Measurements from ENCODE around the gene ZNF341.
"Not testable (repeated sequence)": the region's sequence is repeated elsewhere in the genome, so short reads cannot be mapped to it uniquely, and the experiment has no call there.

The ZNF341 gene

DNA sequence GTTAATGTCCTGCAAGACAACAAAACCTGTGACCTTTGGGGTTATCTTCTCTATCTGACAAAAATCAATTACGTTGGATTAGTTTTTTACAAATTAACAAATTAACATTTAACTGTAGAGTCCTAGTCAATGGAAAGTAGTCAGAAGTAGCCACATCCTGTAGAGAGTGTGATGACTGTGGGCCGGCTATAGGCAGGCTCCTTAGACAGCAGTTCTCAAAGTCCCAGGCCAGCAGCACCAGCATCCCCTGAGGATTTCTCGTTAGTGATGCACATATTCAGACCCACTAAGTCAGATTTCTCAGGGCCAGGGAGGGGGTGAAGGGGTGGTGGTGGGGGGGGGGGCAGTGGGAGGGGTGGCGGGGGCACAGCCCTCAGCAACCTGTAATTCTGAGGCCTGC, 37.2 kb downstream of the ZNF341 start:
- DNase-seq (ENCODE audit: low read depth, low spot score): no peak

- no peak for DNase-seq (ENCODE audit: low read depth, low spot score)
These were observed 38.2 kb downstream of the ZNF341 start for GRCh38 chr20:33770005-33770404.

DNA sequence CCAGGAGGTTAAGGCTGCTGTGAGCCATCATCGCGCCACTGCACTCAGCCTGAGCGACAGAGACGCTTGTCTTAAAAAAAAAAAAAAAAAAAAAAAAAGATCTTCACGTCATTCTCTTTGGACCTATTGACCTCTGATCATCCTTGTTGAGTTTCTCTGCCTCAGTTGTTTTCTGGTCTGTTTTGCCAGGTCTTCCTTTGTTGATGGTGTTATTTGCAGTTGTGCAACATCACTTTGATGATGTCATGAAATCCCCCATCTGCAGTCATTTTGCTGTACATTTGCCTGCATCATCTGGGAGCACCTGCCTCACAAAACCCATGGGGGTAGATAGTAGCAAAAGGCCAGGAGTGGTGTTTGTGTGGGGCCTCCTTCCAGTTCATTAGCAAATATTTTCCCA, 40.1 kb downstream of the ZNF341 start:
- no peak for DNase-seq (ENCODE audit: low read depth, low spot score)

DNA sequence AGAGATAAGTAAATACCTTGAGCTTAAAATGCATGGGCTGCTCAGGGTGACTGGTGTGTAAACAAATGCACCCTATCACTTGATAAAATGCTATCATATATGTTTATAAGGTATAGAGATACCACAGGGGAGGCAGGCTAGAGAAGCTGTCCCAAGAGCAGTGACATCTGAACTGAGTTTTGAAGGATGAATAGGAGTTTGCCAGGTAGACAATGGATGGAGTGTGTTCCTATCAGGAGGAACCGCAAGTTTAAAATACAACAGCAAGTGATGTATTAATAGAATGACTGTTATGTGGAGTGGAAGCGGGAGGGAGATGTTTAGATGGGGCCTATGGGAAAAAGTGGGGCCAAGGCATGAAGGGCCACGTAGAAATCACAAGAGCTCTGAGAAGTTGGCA, 40.6 kb downstream of the ZNF341 start:
- DNase-seq (ENCODE audit: low read depth, low spot score): no peak

DNA sequence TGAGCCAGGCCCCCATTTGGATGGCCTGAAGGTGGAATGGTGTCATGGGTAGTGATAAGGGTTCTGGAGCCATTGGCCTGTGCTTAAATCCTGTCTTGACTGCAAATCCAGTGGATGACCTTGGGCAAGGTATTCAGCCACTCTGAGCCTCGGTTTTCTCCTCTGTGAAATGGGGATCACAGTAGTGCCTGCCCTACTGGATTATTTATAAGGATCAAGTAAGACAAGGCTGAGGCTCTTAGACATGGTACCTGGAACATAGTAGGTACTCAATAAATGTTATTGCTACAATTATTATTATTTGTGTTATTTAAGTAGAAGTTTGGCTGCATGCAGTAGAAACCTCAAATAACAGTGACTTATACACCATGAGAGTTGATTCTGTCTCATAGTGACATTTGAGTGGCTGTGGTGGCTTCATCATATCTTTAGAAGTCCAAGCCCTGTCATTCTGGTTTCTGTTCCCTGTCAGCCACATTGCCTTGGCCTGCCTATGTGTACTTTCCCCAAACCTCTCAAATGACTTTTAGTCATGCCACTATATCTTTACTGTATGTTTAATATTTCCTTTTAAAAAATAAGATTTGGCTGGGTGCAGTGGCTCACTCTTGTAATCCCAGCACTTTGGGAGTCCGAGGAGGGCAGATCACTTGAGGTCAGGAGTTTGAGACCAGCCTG, 41.8 kb downstream of the ZNF341 start:
- DNase-seq (ENCODE audit: low read depth, low spot score): no peak

- DNase-seq (ENCODE audit: low read depth, low spot score): no peak
These were observed 46.0 kb downstream of the ZNF341 start for GRCh38 chr20:33777816-33778215.

GRCh38 chr20:33781133-33781532, 49.3 kb downstream of the ZNF341 start:
- DNase-seq (ENCODE audit: low read depth, low spot score): no peak

DNA sequence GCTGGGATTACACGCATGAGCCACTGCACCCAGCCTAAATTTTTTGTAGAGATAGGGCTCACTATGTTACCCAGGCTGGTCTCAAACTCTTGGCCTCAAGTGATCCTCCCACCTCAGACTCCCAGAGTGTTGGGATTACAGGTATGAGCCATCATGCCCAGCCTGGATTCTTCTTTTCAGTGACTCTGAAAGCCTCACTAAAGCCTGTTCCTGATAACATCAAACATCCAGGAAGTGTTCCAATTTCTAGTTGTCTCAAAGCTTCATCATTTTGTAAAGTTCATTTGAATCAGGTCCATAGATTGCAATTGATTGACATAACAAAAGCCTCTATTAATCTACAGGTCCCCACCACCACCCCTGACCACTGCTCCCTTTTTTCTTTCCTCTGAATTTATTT, 50.1 kb downstream of the ZNF341 start:
- DNase-seq (ENCODE audit: low read depth, low spot score): no peak

- no peak for DNase-seq (ENCODE audit: low read depth, low spot score)
These were observed 51.5 kb downstream of the ZNF341 start for GRCh38 chr20:33783256-33783655.

DNA sequence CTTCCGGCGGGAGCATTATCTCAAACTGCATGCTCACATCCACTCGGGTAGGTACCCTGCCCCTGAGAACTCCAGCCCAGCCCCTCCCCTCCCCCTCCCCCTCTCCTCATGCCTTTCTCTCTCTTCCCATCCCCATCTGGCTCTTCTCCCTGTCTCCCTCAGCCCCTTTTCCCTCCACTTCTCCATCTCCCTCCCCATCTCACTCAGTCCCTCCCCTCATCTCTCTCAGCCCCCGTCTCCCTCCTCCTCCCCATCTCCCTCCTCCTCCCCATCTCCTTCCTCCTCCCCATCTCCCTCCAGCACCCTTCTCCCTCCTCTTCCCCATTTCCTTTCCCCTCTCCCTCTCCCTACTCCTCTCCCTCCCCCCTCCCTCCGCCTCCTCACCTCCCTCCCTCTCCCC, 52.0 kb downstream of the ZNF341 start:
- DNase-seq (ENCODE audit: low read depth, low spot score): no peak

- DNase-seq (ENCODE audit: low read depth, low spot score): no peak
These were observed 52.4 kb downstream of the ZNF341 start for GRCh38 chr20:33784225-33784624.

DNA sequence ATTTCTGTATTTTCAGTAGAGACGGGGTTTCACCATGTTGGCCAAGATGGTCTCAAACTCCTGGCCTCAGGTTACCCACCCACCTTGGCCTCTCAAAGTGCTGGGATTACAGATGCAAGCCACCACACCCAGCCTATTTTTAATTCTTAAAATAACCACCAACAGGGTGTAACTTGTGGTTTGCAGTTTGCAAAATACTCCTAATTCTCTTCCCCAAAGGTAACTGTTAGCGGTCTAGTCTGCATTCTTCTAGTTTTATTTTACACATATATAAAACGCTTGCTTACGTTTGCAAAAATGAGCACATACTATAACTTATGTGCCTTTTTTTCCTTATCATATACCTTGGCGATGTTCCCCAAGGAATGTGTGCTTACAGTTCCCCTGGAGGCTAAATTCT, 53.7 kb downstream of the ZNF341 start:
- no peak for DNase-seq (ENCODE audit: low read depth, low spot score)

DNA sequence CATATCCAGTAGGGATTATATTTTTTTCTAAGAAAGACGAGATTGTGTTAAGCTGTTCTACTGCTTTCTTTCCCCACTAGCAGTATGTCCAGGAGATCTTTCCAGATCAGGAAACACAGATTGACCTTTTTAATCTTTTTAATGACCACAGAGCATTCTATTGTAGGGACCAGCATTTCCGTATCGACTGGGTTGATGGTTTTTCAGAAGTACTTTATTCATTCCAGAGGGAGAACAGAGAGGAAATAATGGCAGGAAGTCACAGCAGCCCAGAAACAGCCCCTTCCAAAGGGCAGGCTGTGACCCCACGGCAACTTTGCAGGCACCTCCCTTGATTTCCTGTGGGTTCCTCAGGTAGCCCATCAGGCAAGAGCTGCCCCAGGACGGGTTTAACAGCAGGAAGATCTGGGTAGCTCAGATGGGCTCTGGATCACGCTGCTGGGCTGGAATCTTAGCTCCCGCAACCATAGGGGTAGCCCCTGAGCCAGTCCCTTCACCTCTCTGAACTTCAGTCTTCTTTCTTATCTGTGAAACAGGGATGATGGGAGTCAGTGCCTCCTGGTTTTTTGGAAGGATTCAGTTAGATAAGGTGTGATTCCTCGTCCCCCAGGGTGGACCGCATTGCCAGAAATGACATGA, 55.6 kb downstream of the ZNF341 start:
- DNase-seq (ENCODE audit: low read depth, low spot score): no peak

DNA sequence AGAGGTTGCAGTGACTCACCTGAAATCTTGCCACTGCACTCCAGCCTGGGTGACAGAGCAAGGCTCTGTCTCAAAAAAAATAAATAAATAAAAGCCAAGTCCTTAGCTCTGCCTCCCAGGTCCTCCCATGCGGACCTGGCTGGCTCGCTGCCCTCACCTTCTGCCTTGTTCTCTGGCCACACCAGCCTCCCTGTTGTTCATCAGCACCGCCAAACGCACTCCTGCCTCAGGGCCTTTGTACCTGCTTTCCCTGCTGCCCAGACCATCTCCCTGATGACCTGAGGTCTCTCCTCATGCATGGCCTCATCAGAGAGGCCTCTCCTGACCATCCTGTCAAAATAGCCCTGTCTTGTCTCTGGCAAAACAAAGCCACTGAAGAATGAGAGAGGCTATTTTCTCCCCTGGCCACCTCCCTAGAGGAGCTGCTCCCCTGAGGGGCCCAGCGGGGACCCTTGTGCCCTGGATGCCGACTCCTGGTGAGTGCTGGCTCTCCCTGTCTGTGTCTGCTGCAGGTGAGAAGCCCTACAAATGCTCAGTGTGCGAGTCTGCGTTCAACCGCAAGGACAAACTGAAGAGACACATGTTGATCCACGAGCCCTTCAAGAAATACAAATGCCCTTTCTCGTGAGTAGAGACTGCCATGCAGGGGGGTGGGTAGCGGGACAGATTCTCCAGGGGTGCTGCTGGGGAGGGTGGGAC, 56.7 kb downstream of the ZNF341 start:
- no peak for DNase-seq (ENCODE audit: low read depth, low spot score)

- DNase-seq (ENCODE audit: low read depth, low spot score): peak; percentile 44
These were observed 57.5 kb downstream of the ZNF341 start for GRCh38 chr20:33789109-33789857.

- DNase-seq (ENCODE audit: low read depth, low spot score): no peak
These were observed 58.0 kb downstream of the ZNF341 start for GRCh38 chr20:33789858-33790182.

- DNase-seq (ENCODE audit: low read depth, low spot score): no peak
These were observed 58.8 kb downstream of the ZNF341 start for GRCh38 chr20:33790566-33790965.

- DNase-seq (ENCODE audit: low read depth, low spot score): no peak
These were observed 59.2 kb downstream of the ZNF341 start for GRCh38 chr20:33791021-33791420.

GRCh38 chr20:33791540-33791939, 59.7 kb downstream of the ZNF341 start:
- no peak for DNase-seq (ENCODE audit: low read depth, low spot score)

DNA sequence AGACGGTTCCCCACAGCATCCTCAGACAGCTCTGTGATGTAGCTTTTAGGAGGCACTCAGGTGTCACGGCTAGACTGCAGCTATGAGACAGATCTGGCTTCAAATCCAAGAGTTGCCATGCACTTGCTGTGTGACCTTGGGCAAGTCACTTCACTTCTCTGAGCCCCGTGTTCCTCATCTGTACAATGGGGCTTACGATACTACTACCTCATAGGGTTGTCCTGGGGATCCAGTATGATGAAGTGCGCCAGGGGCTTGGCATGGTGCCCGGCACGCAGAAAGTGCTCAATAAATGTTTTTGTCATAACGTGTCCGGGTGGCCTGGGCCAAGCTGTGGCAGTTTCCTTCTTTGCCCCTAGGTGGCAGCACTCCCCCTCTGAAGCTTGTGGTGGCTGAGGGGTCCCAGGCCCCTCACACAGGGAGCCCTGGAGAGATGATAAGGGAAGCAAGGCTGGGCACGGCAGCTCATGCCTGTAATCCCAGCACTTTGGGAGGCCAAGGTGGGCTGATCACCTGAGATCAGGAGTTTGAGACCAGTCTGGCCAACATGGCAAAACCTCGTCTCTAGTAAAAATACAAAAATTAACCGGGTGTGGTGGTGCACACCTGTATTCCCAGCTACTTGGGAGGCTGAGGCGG, 60.3 kb downstream of the ZNF341 start:
- no peak for DNase-seq (ENCODE audit: low read depth, low spot score)

- not testable (repeated sequence) for DNase-seq (ENCODE audit: low read depth, low spot score)
These were observed 60.8 kb downstream of the ZNF341 start for GRCh38 chr20:33792598-33792989.
